K562 (cell line): ENCODE results near the gene FARP2. TPM values are rescaled to one million over a fixed set of nuclear protein-coding genes. Genes with fewer than 3 reads are reported as not detected.

Source experiments
- CCNT2 ChIP-seq: IDR thresholded peaks from 2 replicates; pipeline ENCODE4 v1.6.1; 2011; ENCODE audit warnings: borderline replicate concordance, low read depth, mild to moderate bottlenecking, moderate library complexity, mixed read lengths, low read length; ENCODE audit not compliant: insufficient read length; ENCODE audit errors: extremely low read depth
- CREM ChIP-seq: IDR thresholded peaks from 2 replicates; pipeline ENCODE4 v1.6.1; 2014; ENCODE audit warnings: antibody characterized with exemption, low read depth
- DMBX1 ChIP-seq: fragments of 250-450 bp; sonication (Bioruptor Pico); IDR thresholded peaks from 2 replicates; pipeline ENCODE4 v1.8.0; 2022; ENCODE audit warnings: inconsistent platforms, mild to moderate bottlenecking, moderate library complexity, borderline replicate concordance
- EHMT2 ChIP-seq: fragments of 450-650 bp; IDR thresholded peaks from 2 replicates; pipeline ENCODE4 v1.6.1; 2018; ENCODE audit warnings: antibody characterized with exemption
- FOXK1 ChIP-seq: sonication (generic); formaldehyde crosslinking; IDR thresholded peaks from 2 replicates; pipeline ENCODE4 v1.8.0; 2022; ENCODE audit warnings: missing genetic modification reagents, mild to moderate bottlenecking, borderline replicate concordance
- HNRNPUL1 ChIP-seq: fragments of 200-400 bp; formaldehyde crosslinking; IDR thresholded peaks from 2 replicates; pipeline ENCODE4 v1.6.1; 2017; ENCODE audit warnings: low read length
- KAT2B ChIP-seq: IDR thresholded peaks from one replicate; pipeline ENCODE4 v1.6.1; 2012; ENCODE audit warnings: low read depth, mild to moderate bottlenecking, control low read depth, inconsistent platforms, low read length, moderate library complexity
- LEF1 ChIP-seq: fragments of 450-650 bp; IDR thresholded peaks from 2 replicates; pipeline ENCODE4 v1.6.1; 2016; ENCODE audit warnings: mild to moderate bottlenecking
- MCM3 ChIP-seq: fragments of 450-650 bp; IDR thresholded peaks from 2 replicates; pipeline ENCODE4 v1.6.1; 2016
- MEIS2 ChIP-seq: fragments of 450-650 bp; IDR thresholded peaks from 2 replicates; pipeline ENCODE4 v1.6.1; 2014; ENCODE audit warnings: mild to moderate bottlenecking; ENCODE audit not compliant: partially characterized antibody
- MLX ChIP-seq, 2 experiments: fragments of 450-650 bp in 1 of 2; sonication (generic) in 1 of 2; formaldehyde crosslinking; conservative IDR thresholded peaks; 2 replicates each; pipeline versions ENCODE4 v1.4.0 to v1.8.1; 2020 to 2022; ENCODE audit warnings: mild to moderate bottlenecking in 1 of 2, missing genetic modification reagents in 1 of 2
- PRDM10 ChIP-seq: fragments of 450-650 bp; IDR thresholded peaks from 2 replicates; pipeline ENCODE4 v1.6.1; 2018; ENCODE audit not compliant: partially characterized antibody
- SLC30A9 ChIP-seq: fragments of 250-450 bp; sonication (Bioruptor Pico); IDR thresholded peaks from 2 replicates; pipeline ENCODE4 v1.8.0; 2022; ENCODE audit warnings: mild to moderate bottlenecking, moderate library complexity
- SNIP1 ChIP-seq: fragments of 450-650 bp; IDR thresholded peaks from 2 replicates; pipeline ENCODE4 v1.7.1; 2017; ENCODE audit warnings: low read depth, mild to moderate bottlenecking
- SRSF3 ChIP-seq: fragments of 200-400 bp; formaldehyde crosslinking; IDR thresholded peaks from 2 replicates; pipeline ENCODE4 v1.6.1; 2016; ENCODE audit warnings: mild to moderate bottlenecking, low read length, moderate library complexity; ENCODE audit not compliant: insufficient read depth
- XRCC5 ChIP-seq: fragments of 200-400 bp; formaldehyde crosslinking; IDR thresholded peaks from 2 replicates; pipeline ENCODE4 v1.6.1; 2017; ENCODE audit warnings: low read depth, mild to moderate bottlenecking, low read length
- ZBTB7A ChIP-seq: IDR thresholded peaks from 2 replicates; pipeline ENCODE4 v1.6.1; 2011; ENCODE audit warnings: low read depth, mild to moderate bottlenecking, low read length, moderate library complexity, borderline replicate concordance; ENCODE audit not compliant: control insufficient read depth
- ZFP36 ChIP-seq: fragments of 150-350 bp; IDR thresholded peaks from 2 replicates; pipeline ENCODE4 v1.6.1; 2018; ENCODE audit warnings: low read length, low read depth; ENCODE audit not compliant: partially characterized antibody
- ZNF511 ChIP-seq: sonication (generic); formaldehyde crosslinking; IDR thresholded peaks from 2 replicates; pipeline ENCODE4 v1.8.0; 2022; ENCODE audit warnings: mild to moderate bottlenecking, missing genetic modification reagents
- ZNF780A ChIP-seq: fragments of 250-450 bp; sonication (Bioruptor Pico); IDR thresholded peaks from 2 replicates; pipeline ENCODE4 v1.5.0; 2021; ENCODE audit warnings: mild to moderate bottlenecking
- ZZZ3 ChIP-seq: fragments of 450-650 bp; IDR thresholded peaks from 2 replicates; pipeline ENCODE4 v1.6.1; 2016; ENCODE audit warnings: antibody characterized with exemption, mild to moderate bottlenecking, moderate library complexity
- polyA plus RNA-seq, 8 experiments: library from polyadenylated mRNA; depleted of rRNA in 4 of 8; stranded (reverse) in 5 of 8; unstranded in 3 of 8; fragments of >200 nt; fragmentation: Nextera tagmentation in 2 of 8; fragmentation: Illumina TruSeq in 1 of 8; extraction: Ambion mirVana in 2 of 8; extraction: Trizol in 1 of 8; gene quantifications; 2 replicates each; pipeline versions ENCODE4 v1.2.1 to v1.2.3, GENCODE V29; 2011 to 2014; ENCODE audit warnings: inconsistent platforms in 1 of 8, missing spikeins in 1 of 8
- total RNA-seq, 7 experiments: library from RNA; depleted of rRNA in 6 of 7; stranded (reverse); fragments of >200 nt in 6 of 7; fragmentation: Illumina TruSeq in 2 of 7; extraction: Trizol in 2 of 7; gene quantifications; 2 replicates each; pipeline versions ENCODE4 v1.2.1 to v1.2.3, GENCODE V29; 2011 to 2021; ENCODE audit warnings: low replicate concordance in 1 of 7
- TF ChIP-seq, protein P1 (sequence below), 2 experiments: fragments of 450-650 bp; IDR thresholded peaks; 2 replicates each; pipeline ENCODE4 v1.6.1; 2016

Gene FARP2
- total and polyA plus RNA-seq, 9 of the 15 experiments (the other 6 are each of a cell fraction or from before 2014, with no cell fraction given), result 4.1 to 38.1 (median 21.1) TPM

- peak; percentile 76; the same call in 1 of the 2 replicates for TF ChIP-seq EHMT2
- no peak for TF ChIP-seq SLC30A9 (CRISPR knock-in tag)
- TF ChIP-seq DMBX1 (CRISPR knock-in tag), result 0 out of 2 replicates have a peak, but pooled peaks have one; percentile 17
- peak; percentile 33 for TF ChIP-seq PRDM10
- TF ChIP-seq FOXK1 (CRISPR knock-in tag), result no peak
- TF ChIP-seq, protein P1, sequence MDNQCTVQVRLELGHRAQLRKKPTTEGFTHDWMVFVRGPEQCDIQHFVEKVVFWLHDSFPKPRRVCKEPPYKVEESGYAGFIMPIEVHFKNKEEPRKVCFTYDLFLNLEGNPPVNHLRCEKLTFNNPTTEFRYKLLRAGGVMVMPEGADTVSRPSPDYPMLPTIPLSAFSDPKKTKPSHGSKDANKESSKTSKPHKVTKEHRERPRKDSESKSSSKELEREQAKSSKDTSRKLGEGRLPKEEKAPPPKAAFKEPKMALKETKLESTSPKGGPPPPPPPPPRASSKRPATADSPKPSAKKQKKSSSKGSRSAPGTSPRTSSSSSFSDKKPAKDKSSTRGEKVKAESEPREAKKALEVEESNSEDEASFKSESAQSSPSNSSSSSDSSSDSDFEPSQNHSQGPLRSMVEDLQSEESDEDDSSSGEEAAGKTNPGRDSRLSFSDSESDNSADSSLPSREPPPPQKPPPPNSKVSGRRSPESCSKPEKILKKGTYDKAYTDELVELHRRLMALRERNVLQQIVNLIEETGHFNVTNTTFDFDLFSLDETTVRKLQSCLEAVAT (IDR thresholded peaks at IDR 0.05), result peak in 1 of 2 experiments; percentile 58; a peak in 2 of 4 replicates
- no peak for TF ChIP-seq KAT2B
- peak; percentile 55; the same call in 1 of the 2 replicates for TF ChIP-seq LEF1
- no peak for TF ChIP-seq MLX (CRISPR knock-in tag; conservative IDR thresholded peaks at IDR 0.05)
- no peak for TF ChIP-seq ZFP36
- no peak for TF ChIP-seq HNRNPUL1
- TF ChIP-seq MCM3, result no peak
- peak; percentile 82 for TF ChIP-seq SNIP1
- no peak for TF ChIP-seq SRSF3
- TF ChIP-seq XRCC5, result no peak
- peak; percentile 80 for TF ChIP-seq CCNT2
- peak; percentile 73; the same call in 1 of the 2 replicates for TF ChIP-seq ZNF511
- 0 out of 2 replicates have a peak, but pooled peaks have one; percentile 69 for TF ChIP-seq ZZZ3
- no peak for TF ChIP-seq ZNF780A (CRISPR knock-in tag)
- no peak; the same call in 1 of the 2 replicates for TF ChIP-seq ZBTB7A
- TF ChIP-seq MEIS2, result peak; percentile 86
- TF ChIP-seq CREM, result peak; percentile 92
Measured at GRCh38 chr2:241315093-241315878, 40.8 kb upstream of the FARP2 start, which contains the start of gene HDLBP (continued).
